Measurements from ENCODE around the gene HDAC9. TPM values are rescaled to one million over a fixed set of nuclear protein-coding genes. Genes with fewer than 3 reads are reported as not detected.

HDAC9 gene
- total RNA-seq, 1 experiment from 2014 or later = 31.9 TPM

DNA sequence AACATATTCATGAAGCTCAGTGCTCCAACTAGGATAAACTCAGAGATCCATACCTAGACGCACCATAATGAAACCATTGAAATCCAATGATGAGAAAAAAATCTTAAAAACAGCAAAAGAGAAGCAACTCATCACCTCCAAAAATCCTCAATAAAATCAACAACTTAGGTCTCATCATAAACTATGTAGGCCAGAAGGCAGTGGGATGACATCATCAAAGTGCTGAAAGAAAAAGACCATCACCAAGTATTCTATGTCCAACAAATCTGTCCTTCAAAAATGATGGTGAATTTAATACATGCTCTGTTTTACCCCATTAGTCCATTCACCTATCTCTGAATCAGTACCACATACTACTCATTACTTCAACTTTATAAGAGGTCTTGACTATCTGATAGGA, 304.4 kb downstream of the HDAC9 start:
- intact Hi-C loops (cut with micrococcal nuclease; ENCODE audit: unreplicated experiment) = no loop called here
- Histone ChIP-seq H3K27me3 (replicated peaks; ENCODE audit: insufficient read depth, low read depth, low read length, poor library complexity) (no peaks in the 10 kb centered on the region), H3K27ac (ENCODE audit: low read depth, low read length, poor library complexity, severe bottlenecking) (no peak overlapping the region), H3K4me3 (ENCODE audit: low read depth, low read length, poor library complexity, severe bottlenecking) (no peak overlapping the region), H3K4me1 (ENCODE audit: insufficient read depth, low read length, poor library complexity, severe bottlenecking) (peaks cover 13% of the 10 kb centered on the region), H3K36me3 (ENCODE audit: insufficient read depth, low read length, poor library complexity, severe bottlenecking) (no peaks in the 10 kb centered on the region), H3K9me3 (ENCODE audit: low read depth, low read length, poor library complexity, severe bottlenecking) (no peaks in the 10 kb centered on the region)
- ChIA-PET CTCF (no interaction called here), POLR2A (ENCODE audit: low non-redundant PET) (no interaction called here)
- TF ChIP-seq CTCF (conservative IDR thresholded peaks at IDR 0.05; ENCODE audit: low read depth, low read length) = no peak
- no peak for TF ChIP-seq EZH2 (IDR thresholded peaks at IDR 0.05; ENCODE audit: borderline replicate concordance, low read depth, low read length, poor library complexity, severe bottlenecking)
- no peak for DNase-seq (ENCODE audit: low spot score)
- BruUV-seq (replicated peaks) = no TSS peak

GRCh38 chr7:18803923-18804322, 308.4 kb downstream of the HDAC9 start:
- no peak overlapping the region for H3K27ac ChIP-seq (ENCODE audit: low read depth, low read length, poor library complexity, severe bottlenecking)
- H3K9me3 ChIP-seq (ENCODE audit: low read depth, low read length, poor library complexity, severe bottlenecking) = no peaks in the 10 kb centered on the region
- intact Hi-C loops (cut with micrococcal nuclease; ENCODE audit: unreplicated experiment) = no loop called here
- BruUV-seq (replicated peaks) = no TSS peak
- DNase-seq (ENCODE audit: low spot score) = no peak
- TF ChIP-seq EZH2 (IDR thresholded peaks at IDR 0.05; ENCODE audit: borderline replicate concordance, low read depth, low read length, poor library complexity, severe bottlenecking) = no peak
- TF ChIP-seq CTCF (conservative IDR thresholded peaks at IDR 0.05; ENCODE audit: low read depth, low read length) = no peak
- POLR2A ChIA-PET (ENCODE audit: low non-redundant PET) = no interaction called here
- H3K4me1 ChIP-seq (ENCODE audit: insufficient read depth, low read length, poor library complexity, severe bottlenecking) = no peaks in the 10 kb centered on the region
- CTCF ChIA-PET = no interaction called here
- no peaks in the 10 kb centered on the region for H3K36me3 ChIP-seq (ENCODE audit: insufficient read depth, low read length, poor library complexity, severe bottlenecking)
- no peaks in the 10 kb centered on the region for H3K27me3 ChIP-seq (replicated peaks; ENCODE audit: insufficient read depth, low read depth, low read length, poor library complexity)
- H3K4me3 ChIP-seq (ENCODE audit: low read depth, low read length, poor library complexity, severe bottlenecking) = no peak overlapping the region

DNA sequence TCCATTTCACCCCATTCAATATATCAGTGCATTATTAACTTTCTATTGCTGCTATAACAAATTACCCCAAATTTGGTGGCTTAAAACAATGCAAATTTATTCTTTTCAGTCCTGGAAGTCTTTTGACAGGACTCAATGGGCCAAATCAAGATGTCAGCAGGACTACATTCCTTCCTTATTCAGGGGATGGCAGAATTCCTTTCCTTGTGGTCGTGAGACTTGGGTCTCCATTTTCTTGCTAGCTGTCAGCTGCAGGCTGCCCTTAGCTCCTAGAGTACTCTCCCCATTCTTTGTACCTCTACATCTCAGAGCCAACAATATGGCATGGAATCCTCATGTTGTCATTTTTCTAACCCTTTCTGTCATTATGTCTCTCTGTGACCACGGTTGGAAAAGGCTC, 310.6 kb downstream of the HDAC9 start:
- TF ChIP-seq CTCF (conservative IDR thresholded peaks at IDR 0.05; ENCODE audit: low read depth, low read length) (no peak), EZH2 (IDR thresholded peaks at IDR 0.05; ENCODE audit: borderline replicate concordance, low read depth, low read length, poor library complexity, severe bottlenecking) (no peak)
- BruUV-seq (replicated peaks) = no TSS peak

More for the DNA sequence above, 310.6 kb downstream of the HDAC9 start:
- H3K27ac ChIP-seq (ENCODE audit: low read depth, low read length, poor library complexity, severe bottlenecking) = no peak overlapping the region
- H3K9me3 ChIP-seq (ENCODE audit: low read depth, low read length, poor library complexity, severe bottlenecking) = no peaks in the 10 kb centered on the region
- ChIA-PET POLR2A (ENCODE audit: low non-redundant PET) (no interaction called here), CTCF (no interaction called here)
- H3K4me1 ChIP-seq (ENCODE audit: insufficient read depth, low read length, poor library complexity, severe bottlenecking) = no peaks in the 10 kb centered on the region
- H3K36me3 ChIP-seq (ENCODE audit: insufficient read depth, low read length, poor library complexity, severe bottlenecking) = no peaks in the 10 kb centered on the region
- no peak overlapping the region for H3K4me3 ChIP-seq (ENCODE audit: low read depth, low read length, poor library complexity, severe bottlenecking)
- no peak for DNase-seq (ENCODE audit: low spot score)
- intact Hi-C loops (cut with micrococcal nuclease; ENCODE audit: unreplicated experiment) = no loop called here
- H3K27me3 ChIP-seq (replicated peaks; ENCODE audit: insufficient read depth, low read depth, low read length, poor library complexity) = no peaks in the 10 kb centered on the region
